HepG2 (cell line): Measurements from ENCODE around the gene SLC43A1. TPM values are rescaled to one million over a fixed set of nuclear protein-coding genes. Genes with fewer than 3 reads are reported as not detected.
A peak's percentile ranks its signal among the peaks of the same experiment; 100 is the strongest.

ENCODE experiments used
- CHD4 ChIP-seq: fragments of 200-600 bp; sonication (generic); IDR thresholded peaks from 2 replicates; pipeline ENCODE4 v1.7.0; 2017; ENCODE audit warnings: mild to moderate bottlenecking, low read length, borderline replicate concordance
- POLR2G ChIP-seq: fragments of 200-400 bp; formaldehyde crosslinking; IDR thresholded peaks from 2 replicates; pipeline ENCODE4 v1.6.1; 2018; ENCODE audit warnings: mild to moderate bottlenecking, low read depth, low read length, moderate library complexity
- SATB2 ChIP-seq: sonication (generic); formaldehyde crosslinking; IDR thresholded peaks from 2 replicates; pipeline ENCODE4 v1.5.0; 2020; ENCODE audit warnings: missing genetic modification reagents
- ZBTB14 ChIP-seq: sonication (generic); formaldehyde crosslinking; IDR thresholded peaks from 2 replicates; pipeline ENCODE4 v1.4.0; 2020; ENCODE audit warnings: missing genetic modification reagents
- ZC3H4 ChIP-seq: sonication (generic); formaldehyde crosslinking; IDR thresholded peaks from 2 replicates; pipeline ENCODE4 v1.4.0; 2020; ENCODE audit warnings: missing genetic modification reagents, borderline replicate concordance
- ZMYM3 ChIP-seq: sonication (generic); formaldehyde crosslinking; IDR thresholded peaks from 2 replicates; pipeline ENCODE4 v1.5.1; 2020; ENCODE audit warnings: mild to moderate bottlenecking, missing genetic modification reagents
- ZNF337 ChIP-seq: sonication (generic); formaldehyde crosslinking; IDR thresholded peaks from 2 replicates; pipeline ENCODE4 v1.5.1; 2020; ENCODE audit warnings: missing genetic modification reagents, low read depth, mild to moderate bottlenecking, borderline replicate concordance
- ZNF782 ChIP-seq: sonication (generic); formaldehyde crosslinking; IDR thresholded peaks from 2 replicates; pipeline ENCODE4 v1.4.0; 2020; ENCODE audit warnings: missing genetic modification reagents, mild to moderate bottlenecking, borderline replicate concordance
- ZNF816 ChIP-seq: sonication (generic); formaldehyde crosslinking; IDR thresholded peaks from 2 replicates; pipeline ENCODE4 v1.8.0; 2022; ENCODE audit warnings: missing genetic modification reagents, mild to moderate bottlenecking, borderline replicate concordance
- polyA plus RNA-seq, 8 experiments: library from polyadenylated mRNA; depleted of rRNA in 3 of 8; stranded (reverse) in 7 of 8; unstranded in 1 of 8; fragments of >200 nt; fragmentation: Illumina TruSeq in 4 of 8; extraction: Trizol in 4 of 8; gene quantifications; 2 replicates each; pipeline versions ENCODE4 v1.2.1 to v1.2.3, GENCODE V29; 2011 to 2016; ENCODE audit warnings: low read depth in 4 of 8, missing spikeins in 1 of 8, mixed read lengths in 1 of 8; ENCODE audit not compliant: insufficient read depth in 1 of 8
- total RNA-seq, 5 experiments: library from RNA; depleted of rRNA; stranded (reverse); fragments of >200 nt; fragmentation: Illumina TruSeq; extraction: Trizol; gene quantifications; 2 replicates each; pipeline ENCODE4 v1.2.3, GENCODE V29; 2016; ENCODE audit warnings: low read depth in 1 of 5
- TF ChIP-seq, protein P1 (sequence below): sonication (generic); formaldehyde crosslinking; IDR thresholded peaks from 2 replicates; pipeline ENCODE4 v1.4.0; 2020; ENCODE audit warnings: missing genetic modification reagents, borderline replicate concordance
- TF ChIP-seq, protein P2 (sequence below): sonication (generic); formaldehyde crosslinking; IDR thresholded peaks from 2 replicates; pipeline ENCODE4 v1.5.0; 2020; ENCODE audit warnings: mild to moderate bottlenecking, low read depth, missing genetic modification reagents, borderline replicate concordance
- TF ChIP-seq, protein P3 (sequence below): sonication (generic); formaldehyde crosslinking; IDR thresholded peaks from 2 replicates; pipeline ENCODE4 v1.4.0; 2020; ENCODE audit warnings: mild to moderate bottlenecking, missing genetic modification reagents
- TF ChIP-seq, protein P4 (sequence below): sonication (generic); formaldehyde crosslinking; IDR thresholded peaks from 2 replicates; pipeline ENCODE4 v1.4.0; 2020; ENCODE audit warnings: mild to moderate bottlenecking, missing genetic modification reagents, borderline replicate concordance
- TF ChIP-seq, protein P5 (sequence below): sonication (generic); formaldehyde crosslinking; IDR thresholded peaks from 2 replicates; pipeline ENCODE4 v1.8.0; 2022; ENCODE audit warnings: missing genetic modification reagents, mild to moderate bottlenecking, moderate library complexity, borderline replicate concordance
- TF ChIP-seq, protein P6 (sequence below): sonication (generic); formaldehyde crosslinking; IDR thresholded peaks from 2 replicates; pipeline ENCODE4 v1.4.0; 2020; ENCODE audit warnings: mild to moderate bottlenecking, low read depth, missing genetic modification reagents

SLC43A1 gene
- total and polyA plus RNA-seq, 2 of the 13 experiments (the other 11 are each of a cell fraction or from before 2014, with no cell fraction given): 72.3 to 87.6 TPM

DNA sequence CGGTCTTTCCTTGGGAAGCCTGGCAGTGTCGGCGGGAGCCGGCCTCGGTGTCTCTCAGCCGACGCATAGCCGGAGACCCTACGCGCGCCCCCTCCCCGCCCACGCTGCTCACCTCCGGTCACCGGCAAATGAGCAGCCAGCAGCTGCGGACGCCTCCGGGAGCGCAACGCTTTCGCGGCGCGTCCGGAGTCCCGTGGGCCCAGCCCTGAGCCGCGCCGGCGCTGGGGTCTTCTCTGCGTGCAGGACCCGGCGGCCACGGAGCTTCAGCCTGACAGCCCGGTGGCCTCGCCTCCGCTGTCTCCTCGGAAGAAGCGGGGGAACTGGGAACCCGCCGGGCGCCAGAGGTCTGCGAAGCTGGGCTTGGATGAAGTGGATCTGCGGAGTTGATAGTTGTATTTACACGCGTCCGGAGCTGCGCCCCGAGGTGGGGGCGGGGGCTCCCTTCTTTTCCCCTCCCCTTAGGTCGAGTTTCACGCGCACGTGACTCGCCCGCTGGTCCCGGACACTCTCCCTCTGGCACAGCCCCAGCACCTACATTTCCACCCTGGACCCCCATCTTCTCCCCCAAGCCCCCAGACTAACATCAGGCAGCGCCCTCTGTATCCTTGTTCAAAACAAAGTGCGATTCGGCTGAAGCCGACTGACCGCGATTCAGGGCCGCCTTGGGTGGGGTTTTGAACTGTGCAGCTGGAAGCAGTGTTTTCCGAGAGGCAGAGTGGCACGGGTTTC, at the start of gene SLC43A1 (continued):
- TF ChIP-seq, protein P1, sequence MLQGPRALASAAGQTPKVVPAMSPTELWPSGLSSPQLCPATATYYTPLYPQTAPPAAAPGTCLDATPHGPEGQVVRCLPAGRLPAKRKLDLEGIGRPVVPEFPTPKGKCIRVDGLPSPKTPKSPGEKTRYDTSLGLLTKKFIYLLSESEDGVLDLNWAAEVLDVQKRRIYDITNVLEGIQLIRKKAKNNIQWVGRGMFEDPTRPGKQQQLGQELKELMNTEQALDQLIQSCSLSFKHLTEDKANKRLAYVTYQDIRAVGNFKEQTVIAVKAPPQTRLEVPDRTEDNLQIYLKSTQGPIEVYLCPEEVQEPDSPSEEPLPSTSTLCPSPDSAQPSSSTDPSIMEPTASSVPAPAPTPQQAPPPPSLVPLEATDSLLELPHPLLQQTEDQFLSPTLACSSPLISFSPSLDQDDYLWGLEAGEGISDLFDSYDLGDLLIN (CRISPR knock-in tag): no peak
- TF ChIP-seq ZNF337 (no peak), ZNF782 (CRISPR knock-in tag) (no peak), ZNF816 (CRISPR knock-in tag) (no peak), SATB2 (CRISPR knock-in tag) (peak; percentile 53; the same call in 1 of the 2 replicates), ZMYM3 (CRISPR knock-in tag) (no peak), CHD4 (no peak), POLR2G (peak; percentile 77), ZBTB14 (CRISPR knock-in tag) (peak; percentile 39; the same call in 1 of the 2 replicates), ZC3H4 (CRISPR knock-in tag) (no peak)
- TF ChIP-seq, protein P2, sequence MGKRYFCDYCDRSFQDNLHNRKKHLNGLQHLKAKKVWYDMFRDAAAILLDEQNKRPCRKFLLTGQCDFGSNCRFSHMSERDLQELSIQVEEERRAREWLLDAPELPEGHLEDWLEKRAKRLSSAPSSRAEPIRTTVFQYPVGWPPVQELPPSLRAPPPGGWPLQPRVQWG (CRISPR knock-in tag): no peak
- TF ChIP-seq, protein P3, sequence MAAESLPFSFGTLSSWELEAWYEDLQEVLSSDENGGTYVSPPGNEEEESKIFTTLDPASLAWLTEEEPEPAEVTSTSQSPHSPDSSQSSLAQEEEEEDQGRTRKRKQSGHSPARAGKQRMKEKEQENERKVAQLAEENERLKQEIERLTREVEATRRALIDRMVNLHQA (CRISPR knock-in tag): no peak
- TF ChIP-seq, protein P4, sequence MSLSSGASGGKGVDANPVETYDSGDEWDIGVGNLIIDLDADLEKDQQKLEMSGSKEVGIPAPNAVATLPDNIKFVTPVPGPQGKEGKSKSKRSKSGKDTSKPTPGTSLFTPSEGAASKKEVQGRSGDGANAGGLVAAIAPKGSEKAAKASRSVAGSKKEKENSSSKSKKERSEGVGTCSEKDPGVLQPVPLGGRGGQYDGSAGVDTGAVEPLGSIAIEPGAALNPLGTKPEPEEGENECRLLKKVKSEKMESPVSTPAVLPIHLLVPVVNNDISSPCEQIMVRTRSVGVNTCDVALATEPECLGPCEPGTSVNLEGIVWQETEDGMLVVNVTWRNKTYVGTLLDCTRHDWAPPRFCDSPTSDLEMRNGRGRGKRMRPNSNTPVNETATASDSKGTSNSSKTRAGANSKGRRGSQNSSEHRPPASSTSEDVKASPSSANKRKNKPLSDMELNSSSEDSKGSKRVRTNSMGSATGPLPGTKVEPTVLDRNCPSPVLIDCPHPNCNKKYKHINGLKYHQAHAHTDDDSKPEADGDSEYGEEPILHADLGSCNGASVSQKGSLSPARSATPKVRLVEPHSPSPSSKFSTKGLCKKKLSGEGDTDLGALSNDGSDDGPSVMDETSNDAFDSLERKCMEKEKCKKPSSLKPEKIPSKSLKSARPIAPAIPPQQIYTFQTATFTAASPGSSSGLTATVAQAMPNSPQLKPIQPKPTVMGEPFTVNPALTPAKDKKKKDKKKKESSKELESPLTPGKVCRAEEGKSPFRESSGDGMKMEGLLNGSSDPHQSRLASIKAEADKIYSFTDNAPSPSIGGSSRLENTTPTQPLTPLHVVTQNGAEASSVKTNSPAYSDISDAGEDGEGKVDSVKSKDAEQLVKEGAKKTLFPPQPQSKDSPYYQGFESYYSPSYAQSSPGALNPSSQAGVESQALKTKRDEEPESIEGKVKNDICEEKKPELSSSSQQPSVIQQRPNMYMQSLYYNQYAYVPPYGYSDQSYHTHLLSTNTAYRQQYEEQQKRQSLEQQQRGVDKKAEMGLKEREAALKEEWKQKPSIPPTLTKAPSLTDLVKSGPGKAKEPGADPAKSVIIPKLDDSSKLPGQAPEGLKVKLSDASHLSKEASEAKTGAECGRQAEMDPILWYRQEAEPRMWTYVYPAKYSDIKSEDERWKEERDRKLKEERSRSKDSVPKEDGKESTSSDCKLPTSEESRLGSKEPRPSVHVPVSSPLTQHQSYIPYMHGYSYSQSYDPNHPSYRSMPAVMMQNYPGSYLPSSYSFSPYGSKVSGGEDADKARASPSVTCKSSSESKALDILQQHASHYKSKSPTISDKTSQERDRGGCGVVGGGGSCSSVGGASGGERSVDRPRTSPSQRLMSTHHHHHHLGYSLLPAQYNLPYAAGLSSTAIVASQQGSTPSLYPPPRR: no peak
- TF ChIP-seq, protein P5, sequence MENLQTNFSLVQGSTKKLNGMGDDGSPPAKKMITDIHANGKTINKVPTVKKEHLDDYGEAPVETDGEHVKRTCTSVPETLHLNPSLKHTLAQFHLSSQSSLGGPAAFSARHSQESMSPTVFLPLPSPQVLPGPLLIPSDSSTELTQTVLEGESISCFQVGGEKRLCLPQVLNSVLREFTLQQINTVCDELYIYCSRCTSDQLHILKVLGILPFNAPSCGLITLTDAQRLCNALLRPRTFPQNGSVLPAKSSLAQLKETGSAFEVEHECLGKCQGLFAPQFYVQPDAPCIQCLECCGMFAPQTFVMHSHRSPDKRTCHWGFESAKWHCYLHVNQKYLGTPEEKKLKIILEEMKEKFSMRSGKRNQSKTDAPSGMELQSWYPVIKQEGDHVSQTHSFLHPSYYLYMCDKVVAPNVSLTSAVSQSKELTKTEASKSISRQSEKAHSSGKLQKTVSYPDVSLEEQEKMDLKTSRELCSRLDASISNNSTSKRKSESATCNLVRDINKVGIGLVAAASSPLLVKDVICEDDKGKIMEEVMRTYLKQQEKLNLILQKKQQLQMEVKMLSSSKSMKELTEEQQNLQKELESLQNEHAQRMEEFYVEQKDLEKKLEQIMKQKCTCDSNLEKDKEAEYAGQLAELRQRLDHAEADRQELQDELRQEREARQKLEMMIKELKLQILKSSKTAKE (CRISPR knock-in tag): no peak
- TF ChIP-seq, protein P6, sequence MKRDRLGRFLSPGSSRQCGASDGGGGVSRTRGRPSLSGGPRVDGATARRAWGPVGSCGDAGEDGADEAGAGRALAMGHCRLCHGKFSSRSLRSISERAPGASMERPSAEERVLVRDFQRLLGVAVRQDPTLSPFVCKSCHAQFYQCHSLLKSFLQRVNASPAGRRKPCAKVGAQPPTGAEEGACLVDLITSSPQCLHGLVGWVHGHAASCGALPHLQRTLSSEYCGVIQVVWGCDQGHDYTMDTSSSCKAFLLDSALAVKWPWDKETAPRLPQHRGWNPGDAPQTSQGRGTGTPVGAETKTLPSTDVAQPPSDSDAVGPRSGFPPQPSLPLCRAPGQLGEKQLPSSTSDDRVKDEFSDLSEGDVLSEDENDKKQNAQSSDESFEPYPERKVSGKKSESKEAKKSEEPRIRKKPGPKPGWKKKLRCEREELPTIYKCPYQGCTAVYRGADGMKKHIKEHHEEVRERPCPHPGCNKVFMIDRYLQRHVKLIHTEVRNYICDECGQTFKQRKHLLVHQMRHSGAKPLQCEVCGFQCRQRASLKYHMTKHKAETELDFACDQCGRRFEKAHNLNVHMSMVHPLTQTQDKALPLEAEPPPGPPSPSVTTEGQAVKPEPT (CRISPR knock-in tag): no peak
